H9 (cell line): ENCODE data around the gene DCHS2. TPM values are rescaled to one million over a fixed set of nuclear protein-coding genes. Genes with fewer than 3 reads are reported as not detected.

Experiments
- DNase-seq: peaks from one replicate; pipeline ENCODE4 v3.0.0-alpha.2; 2017
- H2AFZ ChIP-seq: one replicate; pipeline ENCODE4 v1.6.1; 2013; ENCODE audit warnings: mild to moderate bottlenecking, low read length, control low read depth, moderate library complexity
- H2AK5ac ChIP-seq: 2 replicates; pipeline ENCODE4 v1.6.1; 2013; ENCODE audit warnings: low read length, control low read depth, mixed read lengths; ENCODE audit not compliant: insufficient read length
- H2BK120ac ChIP-seq: one replicate; pipeline ENCODE4 v1.6.1; 2013; ENCODE audit warnings: low read depth, mild to moderate bottlenecking, low read length, control low read depth, inconsistent platforms; ENCODE audit not compliant: poor library complexity, severe bottlenecking
- H2BK12ac ChIP-seq: 2 replicates; pipeline ENCODE4 v1.6.1; 2013; ENCODE audit warnings: low read length, control low read depth, mixed read lengths, low read depth; ENCODE audit not compliant: insufficient read length
- H2BK15ac ChIP-seq: 2 replicates; pipeline ENCODE4 v1.6.1; 2013; ENCODE audit warnings: low read depth, low read length, control low read depth
- H2BK20ac ChIP-seq: one replicate; pipeline ENCODE4 v1.6.1; 2013; ENCODE audit warnings: low read depth, mild to moderate bottlenecking, low read length, control low read depth, inconsistent platforms; ENCODE audit not compliant: poor library complexity, severe bottlenecking
- H2BK5ac ChIP-seq: 2 replicates; pipeline ENCODE4 v1.6.1; 2013; ENCODE audit warnings: low read length, control low read depth, mixed read lengths; ENCODE audit not compliant: insufficient read length
- H3K14ac ChIP-seq: 2 replicates; pipeline ENCODE4 v1.6.1; 2013; ENCODE audit warnings: low read length, control low read depth; ENCODE audit not compliant: insufficient read depth
- H3K18ac ChIP-seq: 2 replicates; pipeline ENCODE4 v1.6.1; 2013; ENCODE audit warnings: low read depth, mild to moderate bottlenecking, mixed read lengths, low read length, control low read depth; ENCODE audit not compliant: insufficient read length
- H3K23ac ChIP-seq: 2 replicates; pipeline ENCODE4 v1.6.1; 2013; ENCODE audit warnings: low read length, control low read depth, mixed read lengths, low read depth; ENCODE audit not compliant: insufficient read length
- H3K23me2 ChIP-seq: 2 replicates; pipeline ENCODE4 v1.6.1; 2013; ENCODE audit warnings: low read depth, mild to moderate bottlenecking, mixed read lengths, low read length, control low read depth; ENCODE audit not compliant: insufficient read length, poor library complexity, severe bottlenecking
- H3K27ac ChIP-seq: 2 replicates; pipeline ENCODE4 v1.5.1; 2013; ENCODE audit warnings: low read length, control low read depth, mixed read lengths, low read depth; ENCODE audit not compliant: insufficient read length
- H3K27me3 ChIP-seq: 2 replicates; pipeline ENCODE4 v1.6.1; 2013; ENCODE audit warnings: low read length, control low read depth, inconsistent platforms; ENCODE audit not compliant: insufficient read depth
- H3K4ac ChIP-seq: 2 replicates; pipeline ENCODE4 v1.6.1; 2013; ENCODE audit warnings: low read depth, mild to moderate bottlenecking, control low read depth, inconsistent platforms, low read length, moderate library complexity
- H3K4me1 ChIP-seq: 2 replicates; pipeline ENCODE4 v1.6.1; 2013; ENCODE audit warnings: low read length, control low read depth, inconsistent platforms; ENCODE audit not compliant: insufficient read depth
- H3K4me2 ChIP-seq: 2 replicates; pipeline ENCODE4 v1.6.1; 2013; ENCODE audit warnings: low read length, control low read depth, mixed read lengths; ENCODE audit not compliant: insufficient read length, insufficient read depth
- H3K56ac ChIP-seq: 2 replicates; pipeline ENCODE4 v1.6.1; 2013; ENCODE audit warnings: low read depth, mild to moderate bottlenecking, mixed read lengths, low read length, control low read depth; ENCODE audit not compliant: insufficient read length
- H3K79me1 ChIP-seq: 2 replicates; pipeline ENCODE4 v1.6.1; 2013; ENCODE audit warnings: low read depth, mild to moderate bottlenecking, moderate library complexity, low read length, control low read depth, inconsistent platforms; ENCODE audit not compliant: insufficient read depth, poor library complexity, severe bottlenecking
- H3K79me2 ChIP-seq: 2 replicates; pipeline ENCODE4 v1.6.1; 2013; ENCODE audit warnings: low read length, control low read depth, inconsistent platforms; ENCODE audit not compliant: insufficient read depth
- H3K9ac ChIP-seq: 2 replicates; pipeline ENCODE4 v1.6.1; 2013; ENCODE audit warnings: low read length, control low read depth, mixed read lengths; ENCODE audit not compliant: insufficient read length; ENCODE audit errors: extremely low read depth
- H3K9me3 ChIP-seq: one replicate; pipeline ENCODE4 v1.6.1; 2013; ENCODE audit warnings: low read depth, low read length, inconsistent platforms; ENCODE audit not compliant: control insufficient read depth
- H3T11ph ChIP-seq: one replicate; pipeline ENCODE4 v1.6.1; 2013; ENCODE audit warnings: mild to moderate bottlenecking, low read length, control low read depth, inconsistent platforms
- H4K20me1 ChIP-seq: one replicate; pipeline ENCODE4 v1.6.1; 2013; ENCODE audit not compliant: control insufficient read depth, insufficient read length, insufficient read depth
- H4K5ac ChIP-seq: 2 replicates; pipeline ENCODE4 v1.6.1; 2013; ENCODE audit warnings: low read depth, mild to moderate bottlenecking, mixed read lengths, low read length, control low read depth; ENCODE audit not compliant: insufficient read length
- H4K8ac ChIP-seq: replicated peaks from 2 replicates; pipeline ENCODE4 v1.6.1; 2013; ENCODE audit warnings: low read length, control low read depth, mixed read lengths, low read depth; ENCODE audit not compliant: insufficient read length
- H4K91ac ChIP-seq: 2 replicates; pipeline ENCODE4 v1.6.1; 2013; ENCODE audit warnings: low read depth, mild to moderate bottlenecking, moderate library complexity, mixed read lengths, low read length, control low read depth; ENCODE audit not compliant: insufficient read length
- H3K27ac Mint-ChIP-seq, 3 experiments: 2 replicates in 2 of 3; 3 replicates in 1 of 3; pipeline ENCODE4 v1.8.0; 2020 to 2021; ENCODE audit warnings: mixed read lengths in 3 of 3, mild to moderate bottlenecking in 1 of 3, moderate library complexity in 1 of 3
- H3K27me3 Mint-ChIP-seq: 2 replicates; pipeline ENCODE4 v1.8.0; 2021; ENCODE audit warnings: low read depth, mild to moderate bottlenecking, moderate library complexity, mixed read lengths
- H3K36me3 Mint-ChIP-seq, 3 experiments: 2 replicates in 2 of 3; 3 replicates in 1 of 3; pipeline ENCODE4 v1.8.0; 2020 to 2021; ENCODE audit warnings: low read depth in 3 of 3, mixed read lengths in 3 of 3; ENCODE audit not compliant: insufficient read depth in 1 of 3
- H3K4me1 Mint-ChIP-seq, 2 experiments: 2 replicates each; pipeline ENCODE4 v1.8.0; 2020; ENCODE audit warnings: mixed read lengths in 2 of 2
- H3K4me3 Mint-ChIP-seq, 2 experiments: 2 replicates in 1 of 2; 3 replicates in 1 of 2; pipeline ENCODE4 v1.8.0; 2020 to 2021; ENCODE audit warnings: mild to moderate bottlenecking in 2 of 2, mixed read lengths in 2 of 2, moderate library complexity in 1 of 2
- H3K9me3 Mint-ChIP-seq, 2 experiments: 2 replicates in 1 of 2; 3 replicates in 1 of 2; pipeline ENCODE4 v1.8.0; 2020; ENCODE audit warnings: mild to moderate bottlenecking in 2 of 2, mixed read lengths in 2 of 2, moderate library complexity in 1 of 2
- CTCF ChIP-seq: fragments of 200-600 bp; sonication (generic); conservative IDR thresholded peaks from 3 replicates; pipeline ENCODE4 v1.8.0; 2021; ENCODE audit warnings: antibody characterized with exemption, mild to moderate bottlenecking
- WGBS: extraction: QIAGEN DNeasy Blood & Tissue Kit; methylation state at CpG from one replicate; pipeline ENCODE4 v1.1.7; 2013; ENCODE audit warnings: missing lambda C conversion rate, low lambda C conversion rate, mixed read lengths; ENCODE audit not compliant: insufficient read length; ENCODE audit errors: extremely low coverage; 5-methylcytosine and 5-hydroxymethylcytosine counted together
- total RNA-seq: library from RNA; stranded (reverse); gene quantifications from 2 replicates; pipeline ENCODE4 v1.2.1, GENCODE V29; 2021

DCHS2 gene
- total RNA-seq, 1 experiment from 2014 or later = 0.57 TPM

GRCh38 chr4:154313004-154313585, 178.5 kb downstream of the DCHS2 start:
- no peak overlapping the region for H3K9ac ChIP-seq

More at GRCh38 chr4:154313004-154313585, 178.5 kb downstream of the DCHS2 start:
- Histone ChIP-seq H3K9me3 (no peaks in the 10 kb centered on the region), H2BK12ac (no peak overlapping the region), H3K18ac (no peak overlapping the region), H4K8ac (no peak overlapping the region), H4K5ac (no peak overlapping the region), H3K27ac (no peak overlapping the region), H2BK15ac (no peak overlapping the region), H2AFZ (no peak overlapping the region), H3K79me2 (no peaks in the 10 kb centered on the region), H2BK120ac (no peak overlapping the region), H3K4ac (no peak overlapping the region), H3K79me1 (no peaks in the 10 kb centered on the region), H3K4me2 (no peak overlapping the region), H4K91ac (no peak overlapping the region), H3K23me2 (no peaks in the 10 kb centered on the region), H3K27me3 (no peaks in the 10 kb centered on the region), H4K20me1 (no peaks in the 10 kb centered on the region), H3K23ac (no peak overlapping the region), H3K4me1 (no peaks in the 10 kb centered on the region), H3K56ac (no peak overlapping the region), H2BK20ac (no peak overlapping the region), H2BK5ac (no peak overlapping the region), H3T11ph (no peak overlapping the region), H3K14ac (no peak overlapping the region), H2AK5ac (no peak overlapping the region)
- no peak for TF ChIP-seq CTCF
- DNase-seq = no peak
- WGBS = no CpG with 5 or more reads among the region's 5 CpGs
- H3K27me3 Mint-ChIP-seq = no peaks in the 10 kb centered on the region
- H3K4me1 Mint-ChIP-seq = peaks cover 11 to 12% of the 10 kb centered on the region in 2 experiments
- no peak overlapping the region for H3K27ac Mint-ChIP-seq
- peaks cover 0 to 9% (median under 1%) of the 10 kb centered on the region in 3 experiments; a peak in 4 of 7 replicates for H3K36me3 Mint-ChIP-seq
- peaks cover 8 to 9% of the 10 kb centered on the region in 2 experiments; a peak in 4 of 5 replicates for H3K9me3 Mint-ChIP-seq
- H3K4me3 Mint-ChIP-seq = no peak overlapping the region
